Dermis microvascular lymphatic vessel endothelial cell (primary cell): ENCODE measurements around the gene MARCHF3. TPM values are rescaled to one million over a fixed set of nuclear protein-coding genes. Genes with fewer than 3 reads are reported as not detected.
"Not testable (repeated sequence)": the region's sequence is repeated elsewhere in the genome, so short reads cannot be mapped to it uniquely, and the experiment has no call there.

ENCODE experiments used
- DNase-seq, 2 donors: peaks; one replicate each; pipeline versions ENCODE4 v3.0.0 to v3.0.0-alpha.2; 2010; ENCODE audit warnings: low read depth in 2 of 2
- total RNA-seq: library from RNA; depleted of rRNA; stranded (reverse); fragments of >200 nt; gene quantifications from 2 replicates; pipeline ENCODE4 v1.2.1, GENCODE V29; 2014

MARCHF3 gene
- total RNA-seq, 1 donor from 2014 or later: 99.6 TPM

DNA sequence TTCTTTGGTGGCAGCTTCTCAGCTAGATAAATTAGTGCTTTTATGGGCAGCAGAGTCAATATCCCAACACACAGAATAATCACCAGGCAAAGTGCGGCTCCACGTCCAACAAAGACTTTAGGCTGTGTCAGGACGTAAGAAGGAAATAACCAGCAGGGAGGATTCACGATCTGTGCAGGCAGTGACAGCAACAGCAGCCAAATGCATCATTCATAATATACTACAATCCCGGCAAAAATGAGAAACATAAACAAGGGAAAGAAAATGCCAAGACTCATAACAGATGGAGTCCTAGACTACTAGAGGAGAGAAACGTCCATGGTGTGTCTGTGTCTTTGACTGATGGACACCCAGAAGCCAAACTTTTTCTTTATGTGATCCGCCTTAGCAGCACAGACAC lies 152.8 kb downstream of the MARCHF3 start:
- no peak for DNase-seq

- no peak for DNase-seq
Measured at GRCh38 chr5:126875303-126875785, 155.0 kb downstream of the MARCHF3 start.

DNA sequence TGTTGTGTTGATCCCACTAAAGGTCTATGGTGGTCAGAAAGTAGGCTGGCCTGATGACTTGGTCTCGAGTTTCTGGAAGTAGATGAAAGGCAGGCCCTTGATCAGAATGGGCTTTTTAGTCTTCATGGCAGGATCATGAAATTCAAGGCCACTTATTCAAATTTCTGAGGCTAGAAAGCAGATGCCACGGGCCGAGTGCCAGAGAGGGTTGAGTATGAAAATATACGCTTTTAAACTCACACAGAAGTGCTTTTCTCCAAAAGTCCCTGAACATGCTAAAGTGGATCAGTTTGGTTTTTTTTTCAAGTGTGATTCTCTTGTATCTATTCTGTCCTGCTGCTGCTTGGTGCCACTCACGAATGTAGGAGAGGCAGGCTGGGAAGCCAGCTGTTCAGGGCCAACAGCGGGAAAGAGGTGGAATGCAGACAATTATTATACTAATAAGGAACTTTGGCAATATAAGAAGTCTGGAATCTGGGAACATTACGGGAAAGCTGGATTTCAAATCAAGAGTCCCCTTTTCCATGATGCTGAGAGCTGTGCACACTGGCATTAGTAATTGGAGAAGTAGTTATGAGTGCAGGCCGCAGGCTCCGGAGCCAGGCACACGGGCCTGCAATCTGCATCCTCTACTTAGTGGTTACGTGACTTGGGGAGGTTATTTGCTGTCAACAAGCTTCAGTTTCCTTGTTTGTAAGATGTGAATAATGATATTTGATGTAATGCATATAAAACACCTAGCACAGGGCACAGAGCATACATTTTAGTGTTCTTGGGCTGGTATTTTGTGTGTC lies 157.6 kb downstream of the MARCHF3 start:
- DNase-seq: no peak

GRCh38 chr5:126871441-126871840 lies 158.9 kb downstream of the MARCHF3 start:
- DNase-seq: no peak

DNA sequence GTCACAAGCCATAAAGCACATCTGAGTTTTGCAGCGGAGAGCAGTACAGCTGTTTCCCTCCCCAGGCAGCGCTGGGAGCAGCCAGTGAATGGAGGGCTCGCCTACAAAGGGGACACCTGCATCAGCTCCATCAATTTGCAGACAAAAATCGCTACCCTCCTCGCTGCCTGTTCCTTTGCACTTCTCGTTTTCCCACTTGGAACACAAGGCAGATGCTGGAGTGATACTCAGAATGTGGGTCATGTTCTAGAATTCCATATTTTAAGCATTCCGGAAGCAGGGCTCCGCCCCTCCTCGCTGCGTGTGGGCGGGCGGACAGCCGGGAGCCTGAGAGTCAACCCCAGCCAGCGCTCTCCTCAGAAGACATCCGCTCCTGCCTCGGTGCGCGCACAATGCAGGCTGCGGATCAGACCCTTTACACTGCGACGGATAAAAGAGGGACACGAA lies 161.3 kb downstream of the MARCHF3 start:
- DNase-seq: no peak

DNA sequence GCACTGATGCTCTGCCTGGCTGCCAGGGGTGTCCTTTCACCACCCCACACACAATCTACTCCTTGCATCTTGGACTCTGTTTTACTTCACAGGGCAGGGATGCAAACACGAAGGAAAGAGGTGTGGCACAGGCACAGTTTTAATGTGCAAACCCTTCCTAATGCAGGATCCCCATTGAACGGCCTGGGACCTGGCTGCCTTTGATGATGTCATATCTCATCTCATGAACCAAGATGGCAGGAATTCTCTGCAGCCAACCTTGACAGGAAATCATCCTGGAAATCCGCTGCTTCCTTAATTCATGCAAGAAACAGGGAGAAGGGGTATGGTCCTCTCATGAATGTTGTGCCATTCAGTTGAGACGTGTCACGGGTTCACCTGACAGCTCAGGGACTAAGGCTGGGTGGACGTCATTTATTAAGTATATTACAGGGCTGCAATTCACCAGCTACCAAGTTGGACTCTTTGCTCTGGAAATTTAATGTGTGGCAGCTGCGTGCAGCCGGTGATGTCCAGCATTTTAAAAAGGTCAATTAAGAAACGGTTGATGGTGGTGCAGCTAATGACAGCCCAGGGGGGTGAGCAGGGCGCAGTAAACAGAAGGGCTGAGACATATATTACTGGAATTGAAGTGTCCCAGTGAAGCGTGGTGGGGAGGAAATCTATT lies 161.9 kb downstream of the MARCHF3 start:
- DNase-seq: no peak

DNA sequence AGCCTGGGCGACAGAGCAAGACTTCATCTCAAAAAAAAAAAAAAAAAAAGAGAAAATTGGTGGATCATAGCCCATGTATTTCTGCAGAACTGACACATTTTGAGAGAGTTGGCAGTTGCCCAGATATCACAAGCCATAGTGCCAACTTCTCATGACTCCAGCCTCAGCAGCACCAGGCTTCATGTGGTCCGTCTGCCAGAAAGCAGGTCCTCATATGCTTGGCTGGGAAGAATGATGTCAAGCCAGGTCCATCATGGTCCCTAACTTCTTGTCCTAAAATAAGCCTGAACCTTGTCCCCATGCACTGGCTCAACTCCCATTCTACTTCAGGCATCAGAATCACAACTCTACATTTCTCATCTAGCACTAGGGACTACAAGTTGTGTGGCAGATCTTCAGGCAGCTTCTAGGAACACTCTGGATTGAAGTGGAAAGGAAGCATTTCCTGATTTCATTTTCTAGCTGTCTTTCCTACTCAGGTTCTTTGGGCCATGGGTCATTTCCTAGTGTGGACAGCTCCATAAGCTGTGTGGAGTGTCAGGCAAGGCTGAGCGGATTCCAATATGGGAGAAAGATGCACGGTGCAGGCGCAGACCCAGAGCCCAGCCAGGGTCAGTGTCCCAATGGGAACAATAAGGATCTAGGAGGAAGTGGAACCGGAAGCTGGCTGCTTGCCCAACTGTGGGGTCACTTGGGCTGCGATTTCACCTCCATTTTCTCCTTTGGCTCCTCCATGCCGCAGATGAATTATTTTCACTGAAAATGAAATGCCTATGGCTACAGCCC lies 163.3 kb downstream of the MARCHF3 start:
- peak; percentile 45 to 68 for DNase-seq

GRCh38 chr5:126865299-126865698 lies 165.1 kb downstream of the MARCHF3 start:
- peak in 1 of 2 donors; percentile 35 for DNase-seq

GRCh38 chr5:126864042-126864688 lies 166.2 kb downstream of the MARCHF3 start:
- DNase-seq: no peak

DNA sequence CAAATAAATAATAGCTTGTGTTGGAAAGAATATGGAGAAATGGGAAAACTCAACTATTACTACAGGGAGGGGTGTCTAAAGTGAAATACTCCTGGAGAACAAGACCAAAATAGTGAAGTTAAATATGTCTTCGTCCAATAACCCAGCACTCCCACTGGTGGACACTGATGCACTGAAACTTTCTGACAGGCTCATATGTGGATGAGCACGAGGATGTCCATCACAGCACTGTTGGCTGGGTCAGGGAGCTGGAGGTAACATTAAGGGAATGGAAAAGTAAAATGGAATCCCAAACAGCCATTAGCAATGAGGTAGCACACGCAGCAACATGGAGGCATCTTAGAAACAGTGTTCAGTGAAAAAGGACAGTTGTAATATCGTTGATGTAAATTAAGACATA lies 167.0 kb downstream of the MARCHF3 start:
- DNase-seq: no peak

DNA sequence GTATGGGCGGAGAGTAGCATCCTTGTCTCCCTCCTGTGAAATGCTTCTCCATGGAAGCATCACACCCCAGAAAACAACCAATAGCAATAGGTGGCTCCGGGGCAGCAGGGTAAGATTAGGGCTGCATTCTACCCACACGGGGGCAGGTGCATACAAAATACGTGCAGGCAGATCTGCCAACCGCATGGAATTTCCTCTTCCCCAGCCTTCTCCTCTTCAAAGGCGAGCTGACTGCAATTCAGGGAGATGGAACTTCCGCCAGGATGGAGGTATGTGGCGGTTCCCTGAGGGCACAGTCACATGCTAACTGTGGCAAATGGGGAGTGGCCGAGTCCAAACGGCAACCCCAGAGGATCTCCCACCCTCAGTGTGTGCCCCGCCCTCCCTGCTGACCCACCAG lies 171.9 kb downstream of the MARCHF3 start:
- DNase-seq: no peak

- DNase-seq: no peak
Measured at GRCh38 chr5:126857472-126858410, 172.6 kb downstream of the MARCHF3 start.

- peak; percentile 44 to 64 for DNase-seq
Measured at GRCh38 chr5:126855266-126855665, 175.1 kb downstream of the MARCHF3 start.

DNA sequence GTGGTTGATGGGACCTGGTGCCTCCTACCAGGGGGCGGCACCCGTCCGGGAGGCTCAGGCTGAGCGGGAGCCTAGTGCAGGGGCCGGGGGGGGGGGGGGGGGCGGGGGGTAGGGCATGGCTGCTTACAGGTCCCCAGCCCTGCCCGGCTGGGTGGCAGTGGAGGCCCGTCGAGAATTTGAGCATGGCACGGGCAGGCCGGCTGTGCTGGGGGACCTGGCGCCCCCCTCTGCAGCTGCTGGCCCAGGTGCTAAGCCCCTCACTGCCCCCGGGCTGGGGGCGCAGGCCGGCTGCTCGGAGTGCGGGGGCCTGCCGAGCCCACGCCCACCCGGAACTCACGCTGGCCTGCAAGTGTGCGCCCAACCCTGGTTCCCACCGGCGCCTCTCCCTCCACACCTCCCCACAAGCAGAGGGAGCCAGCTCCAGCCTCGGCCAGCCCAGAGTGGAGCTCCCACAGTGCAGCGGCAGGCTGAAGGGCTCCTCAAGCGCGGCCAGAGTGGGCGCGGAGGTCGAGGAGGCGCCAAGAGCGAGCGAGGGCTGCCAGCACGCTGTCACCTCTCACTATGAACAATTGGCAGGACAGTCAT lies 175.7 kb downstream of the MARCHF3 start:
- DNase-seq: no peak

DNA sequence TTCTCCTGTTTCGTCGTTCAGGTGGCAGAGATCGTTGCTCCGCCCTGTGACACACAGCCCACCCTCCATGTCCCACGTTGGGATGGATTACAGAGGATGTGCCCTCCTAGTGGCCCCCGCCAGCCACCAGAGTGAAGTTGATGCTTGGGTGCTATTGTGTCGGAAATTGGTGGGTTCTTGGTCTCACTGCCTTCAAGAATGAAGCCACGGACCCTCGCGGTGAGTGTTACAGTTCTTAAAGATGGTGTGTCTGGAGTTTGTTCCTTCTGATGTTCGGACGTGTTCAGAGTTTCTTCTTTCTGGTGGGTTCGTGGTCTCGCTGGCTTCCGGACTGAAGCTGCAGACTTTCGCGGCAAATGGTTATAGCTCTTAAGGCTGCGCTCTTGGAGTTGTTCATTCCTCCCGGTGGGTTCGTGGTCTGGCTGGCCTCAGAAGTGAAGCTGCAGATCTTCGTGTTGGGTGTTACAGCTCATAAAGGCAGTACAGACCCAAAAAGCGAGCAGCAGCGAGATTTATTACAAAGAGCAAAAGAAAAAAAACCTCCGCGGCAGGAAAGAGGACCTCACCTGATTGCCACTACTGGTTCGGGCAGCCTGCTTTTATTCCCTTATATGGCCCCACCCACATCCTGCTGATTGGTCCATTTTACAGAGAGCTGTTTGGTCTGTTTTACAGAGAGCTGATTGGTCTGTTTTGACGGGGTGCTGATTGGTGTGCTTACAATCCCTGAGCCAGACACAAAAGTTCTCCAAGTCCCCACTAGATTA lies 176.6 kb downstream of the MARCHF3 start:
- not testable (repeated sequence) for DNase-seq

- peak in 1 of 2 donors; percentile 64 for DNase-seq
Measured at GRCh38 chr5:126852841-126853271, 177.5 kb downstream of the MARCHF3 start.

DNA sequence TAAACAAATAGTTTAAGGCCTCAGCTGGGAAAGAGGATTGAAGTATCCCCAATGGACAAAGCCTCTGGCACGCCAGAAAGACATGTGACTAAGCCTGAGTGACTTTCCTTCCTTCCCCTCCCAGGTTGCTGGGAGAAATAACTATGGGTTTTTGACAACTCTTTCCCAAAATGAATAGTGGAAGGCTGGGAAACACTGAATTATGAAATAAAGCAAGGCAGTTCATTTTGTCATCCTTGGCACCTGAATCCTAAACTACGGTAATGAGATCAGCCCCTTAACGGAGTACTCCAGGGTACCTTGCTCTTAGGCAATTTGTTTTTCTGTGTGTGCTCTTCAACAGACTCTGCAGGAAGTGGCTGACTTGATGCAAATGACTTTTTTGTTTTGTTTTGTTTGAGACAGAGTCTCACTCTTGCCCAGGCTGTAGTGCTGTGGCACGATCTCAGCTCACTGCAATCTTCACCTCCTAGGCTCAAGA lies 178.2 kb downstream of the MARCHF3 start:
- peak; percentile 54 to 79 for DNase-seq

DNA sequence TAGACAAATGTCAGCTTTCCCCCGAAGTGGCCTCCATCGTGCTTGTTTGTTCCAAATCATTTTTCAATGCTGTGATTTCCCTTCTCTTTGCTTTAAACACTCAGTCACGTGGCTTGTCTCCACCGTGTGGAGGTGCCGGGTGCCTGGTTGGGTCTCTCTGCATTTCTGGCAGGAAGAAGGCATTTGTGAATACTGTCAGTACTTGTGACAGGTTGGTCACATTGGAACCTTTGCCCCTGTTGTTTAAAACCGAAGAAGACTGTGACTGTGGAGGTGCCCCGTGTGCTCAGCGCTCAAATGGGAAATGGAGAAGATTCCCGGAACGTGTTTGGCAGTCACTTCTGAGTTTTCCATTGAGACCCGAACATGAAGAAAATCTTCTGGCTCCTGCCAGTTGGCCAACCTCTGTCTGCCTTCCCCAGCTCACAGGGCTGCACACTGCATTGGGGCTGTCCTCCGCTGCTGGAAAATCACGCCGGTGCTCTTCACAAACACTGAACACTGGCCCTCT lies 178.8 kb downstream of the MARCHF3 start:
- DNase-seq: peak in 1 of 2 donors; percentile 35
